Measurements from ENCODE around the gene EIF4A3.

EIF4A3 gene

GRCh38 chr17:80147035-80147822 lies at the start of gene EIF4A3:
Gene EIF4A3 (minus strand): TSS chr17:80147128. CDS start chr17:80146961, 167 bp downstream.
- peak; percentile 96 for DNase-seq

GRCh38 chr17:80196652-80197051 lies 49.7 kb upstream of the EIF4A3 start:
- DNase-seq = no peak

GRCh38 chr17:80195671-80196529 lies 49.0 kb upstream of the EIF4A3 start:
- DNase-seq = peak; percentile 75

GRCh38 chr17:80195141-80195540 lies 48.2 kb upstream of the EIF4A3 start:
- DNase-seq = no peak

- DNase-seq = no peak
These were observed 45.1 kb upstream of the EIF4A3 start for GRCh38 chr17:80191865-80192661.

GRCh38 chr17:80191192-80191591 lies 44.3 kb upstream of the EIF4A3 start:
- DNase-seq = no peak

- no peak for DNase-seq
These were observed 43.8 kb upstream of the EIF4A3 start for GRCh38 chr17:80190716-80191115.

- no peak for DNase-seq
These were observed 42.7 kb upstream of the EIF4A3 start for GRCh38 chr17:80189611-80190010.

- DNase-seq = no peak
These were observed 40.6 kb upstream of the EIF4A3 start for GRCh38 chr17:80187515-80187941.

GRCh38 chr17:80187090-80187489 lies 40.2 kb upstream of the EIF4A3 start:
- DNase-seq = no peak

- DNase-seq = no peak
These were observed 39.0 kb upstream of the EIF4A3 start for GRCh38 chr17:80185968-80186367.

GRCh38 chr17:80184423-80184714 lies 37.4 kb upstream of the EIF4A3 start:
- no peak for DNase-seq

- DNase-seq = no peak
These were observed 36.9 kb upstream of the EIF4A3 start for GRCh38 chr17:80183581-80184422.

GRCh38 chr17:80182845-80183223 lies 35.9 kb upstream of the EIF4A3 start:
- no peak for DNase-seq

GRCh38 chr17:80182118-80182844 lies 35.4 kb upstream of the EIF4A3 start:
- no peak for DNase-seq

- DNase-seq = no peak
These were observed 34.5 kb upstream of the EIF4A3 start for GRCh38 chr17:80181431-80181830.

GRCh38 chr17:80180192-80180591 lies 33.3 kb upstream of the EIF4A3 start:
- no peak for DNase-seq

GRCh38 chr17:80177986-80178595 lies 31.2 kb upstream of the EIF4A3 start:
- no peak for DNase-seq

GRCh38 chr17:80176757-80177156 lies 29.8 kb upstream of the EIF4A3 start:
- no peak for DNase-seq

- no peak for DNase-seq
These were observed 27.0 kb upstream of the EIF4A3 start for GRCh38 chr17:80173916-80174315.

- no peak for DNase-seq
These were observed 26.2 kb upstream of the EIF4A3 start for GRCh38 chr17:80173126-80173525.
